SK-N-MC (cell line): Measurements from ENCODE around the gene GHRH.

Source experiments
- EZH2 ChIP-seq: fragments of 200-600 bp; sonication (generic); IDR thresholded peaks from one replicate; pipeline ENCODE4 v1.6.1; 2017; ENCODE audit warnings: antibody characterized with exemption
- FOXP2 ChIP-seq: optimal IDR thresholded peaks from 2 replicates; pipeline ENCODE3; 2011; ENCODE audit warnings: mild to moderate bottlenecking, moderate library complexity; ENCODE audit not compliant: insufficient read depth; ENCODE audit errors: extremely low read length, control extremely low read depth
- POLR2AphosphoS5 ChIP-seq: IDR thresholded peaks from 2 replicates; pipeline ENCODE4 v1.6.1; 2012; ENCODE audit warnings: mild to moderate bottlenecking, low read depth, low read length, borderline replicate concordance

DNA sequence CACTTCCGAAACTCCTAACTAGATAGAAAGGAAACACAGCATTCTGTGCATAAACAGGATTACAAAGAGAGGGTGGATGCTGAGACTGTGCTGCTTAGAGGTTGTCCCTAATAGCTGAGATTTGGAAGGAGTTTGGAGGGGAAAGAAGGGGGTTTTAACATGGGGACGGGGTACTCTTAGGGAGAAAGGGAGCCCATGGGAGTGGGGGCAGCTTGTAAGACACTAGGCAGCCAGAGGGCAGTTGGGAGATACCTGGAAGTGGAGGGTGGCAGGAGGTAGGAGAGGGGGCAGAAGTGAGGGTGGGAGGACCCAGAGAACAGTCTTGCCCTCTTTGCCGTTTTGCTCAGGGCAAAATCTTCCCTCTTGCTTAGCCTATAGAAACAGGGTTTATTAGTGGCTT is 44.2 kb upstream of the GHRH start:
- TF ChIP-seq POLR2AphosphoS5 (no peak), EZH2 (no peak), FOXP2 (no peak)
